Body of pancreas (tissue), 2 donors: ENCODE results near the gene SLC41A3. TPM values are rescaled to one million over a fixed set of nuclear protein-coding genes. Genes with fewer than 3 reads are reported as not detected.

Source experiments
- small RNA-seq: library from RNA; depleted of rRNA; stranded (forward); fragments of <200 nt; gene quantifications from one replicate; pipeline ENCODE3, GENCODE V24; 2016
- total RNA-seq, 2 donors: library from RNA; depleted of rRNA; stranded (reverse); fragments of >200 nt; gene quantifications; one replicate each; pipeline ENCODE4 v1.1.0, GENCODE V29; 2016

Gene SLC41A3
- total RNA-seq, 2 donors from 2014 or later: 27.4 to 41.0 TPM

Small RNA genes within 50 kb of the gene (small RNA-seq; reads per million reads assigned to genes)
- not detected for gene AC092903.1

Other genes with a start within 250 kb of the SLC41A3 start
- gene ROPN1B, start 114.9 kb downstream of the SLC41A3 start, total RNA-seq: under 1 TPM in 1 of 2 donors, not detected in 1; 0.52 TPM
- 10 to 100 TPM; 54.7 to 65.3 TPM for gene ALDH1L1, start 96.5 kb upstream of the SLC41A3 start, total RNA-seq